KBM-7 (cell line): ENCODE data around the gene ARHGAP4.

ENCODE experiments used
- DNase-seq: peaks from one replicate; pipeline ENCODE4 v3.0.0-alpha.2; 2015
- in situ Hi-C: fragments of 300-500 bp; cut with MboI; formaldehyde crosslinking; loops from 2 replicates; pipeline ENCODE4 v1.14.3; 2020; ENCODE audit warnings: low sequenced_read_pairs, low pct_unique_long_range_greater_than_20kb, mixed read lengths

ARHGAP4 gene

DNA sequence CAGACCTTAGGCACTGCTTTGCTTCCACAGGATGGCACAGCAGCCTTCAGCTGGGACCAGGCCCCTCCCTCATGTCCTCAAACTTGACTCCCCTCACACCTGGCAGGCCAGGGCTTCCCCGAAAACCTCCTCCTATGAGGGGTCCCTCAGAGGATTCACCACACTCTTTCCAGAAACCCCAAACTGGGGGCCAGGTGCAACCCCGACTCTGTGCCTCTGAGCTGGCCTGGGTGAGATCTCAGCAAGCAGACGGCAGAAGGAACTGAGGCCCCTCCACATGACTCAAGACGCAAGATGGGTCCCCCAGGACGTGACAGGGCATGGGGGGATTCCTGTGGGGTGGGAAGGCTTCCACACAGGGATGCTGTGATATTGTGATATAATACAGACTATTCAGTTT, 39.3 kb upstream of the ARHGAP4 start:
- in situ Hi-C loops = no loop called here
- no peak for DNase-seq

DNA sequence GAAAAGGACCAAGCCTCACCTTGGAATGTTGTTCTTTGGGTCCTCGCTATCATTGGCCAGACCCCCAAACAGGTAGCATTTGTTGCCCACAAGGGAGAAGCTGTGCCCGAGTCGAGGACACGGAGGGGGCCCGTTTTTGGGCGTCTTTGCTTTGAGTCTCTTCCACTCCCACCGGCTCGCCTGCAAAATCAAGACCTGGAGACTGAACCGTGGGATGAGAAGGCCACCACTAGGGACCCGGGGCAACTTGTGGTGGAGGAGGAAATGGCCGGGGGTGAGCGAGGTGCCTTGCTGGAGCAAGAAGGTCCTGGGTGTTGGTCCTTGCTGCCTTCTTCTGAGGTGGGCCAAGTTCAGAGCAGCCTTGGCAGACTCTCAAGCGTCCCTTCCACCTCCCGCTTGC, 38.0 kb upstream of the ARHGAP4 start:
- in situ Hi-C loops = no loop called here
- no peak for DNase-seq

DNA sequence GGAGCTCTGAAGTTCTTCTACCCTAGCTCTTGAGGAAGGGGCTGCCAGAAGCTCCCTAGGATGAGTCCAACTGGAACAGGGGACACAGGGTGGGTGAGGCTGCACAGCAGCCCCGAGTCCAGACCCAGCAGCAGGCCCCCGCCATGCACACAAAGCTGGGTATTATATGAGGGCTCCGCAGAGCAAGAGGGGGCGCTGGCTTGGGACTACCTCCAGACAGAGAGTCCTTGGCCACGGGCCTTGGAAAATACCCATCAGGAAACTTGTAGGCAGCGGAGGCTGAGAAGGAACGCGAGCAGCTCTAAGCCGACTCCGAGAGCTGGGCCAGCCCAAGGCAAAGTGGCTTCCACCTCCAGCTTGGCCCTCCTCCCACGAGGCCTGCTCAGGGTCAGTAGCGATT, 37.5 kb upstream of the ARHGAP4 start:
- no peak for DNase-seq
- in situ Hi-C loops = no loop called here

DNA sequence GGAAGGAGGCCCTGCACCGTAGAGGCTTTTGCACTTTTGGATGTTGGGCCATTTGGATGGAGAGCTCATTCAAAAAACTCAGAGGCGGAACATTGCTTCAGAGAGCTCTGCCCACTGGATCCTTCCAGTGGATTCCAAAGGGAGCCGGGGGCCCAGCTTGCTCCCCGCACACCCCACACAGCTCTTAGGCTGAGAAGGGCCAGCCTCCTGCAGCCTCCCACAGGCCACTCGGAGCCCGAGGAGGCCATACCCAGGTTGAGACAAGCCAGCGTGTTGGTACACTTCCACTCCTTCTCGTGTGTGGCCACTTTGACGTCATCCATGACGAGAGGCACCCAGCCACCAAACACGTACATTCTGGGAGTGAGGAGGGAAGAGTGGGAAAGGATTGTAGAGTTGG, 35.2 kb upstream of the ARHGAP4 start:
- in situ Hi-C loops = no loop called here
- DNase-seq = no peak

DNA sequence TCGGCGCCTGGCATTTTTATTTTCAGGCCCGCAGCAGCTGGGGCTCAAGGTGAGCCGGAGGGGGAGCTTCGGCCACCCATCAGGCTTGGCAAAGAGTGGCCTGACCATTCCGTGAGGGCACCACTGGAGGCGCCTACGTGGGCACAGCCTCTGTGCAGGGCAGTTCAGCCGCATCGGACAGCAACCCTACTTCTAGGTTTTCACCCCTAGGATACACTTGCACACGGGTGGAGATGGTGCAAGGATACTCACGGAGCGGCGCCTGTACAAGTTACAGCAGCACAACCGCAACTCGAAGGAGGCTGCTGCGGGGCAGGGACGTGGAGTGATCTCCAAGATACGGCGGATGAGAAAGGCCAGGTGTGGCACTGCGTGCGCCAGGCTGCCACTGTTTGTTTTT, 34.7 kb upstream of the ARHGAP4 start:
- DNase-seq = no peak

DNA sequence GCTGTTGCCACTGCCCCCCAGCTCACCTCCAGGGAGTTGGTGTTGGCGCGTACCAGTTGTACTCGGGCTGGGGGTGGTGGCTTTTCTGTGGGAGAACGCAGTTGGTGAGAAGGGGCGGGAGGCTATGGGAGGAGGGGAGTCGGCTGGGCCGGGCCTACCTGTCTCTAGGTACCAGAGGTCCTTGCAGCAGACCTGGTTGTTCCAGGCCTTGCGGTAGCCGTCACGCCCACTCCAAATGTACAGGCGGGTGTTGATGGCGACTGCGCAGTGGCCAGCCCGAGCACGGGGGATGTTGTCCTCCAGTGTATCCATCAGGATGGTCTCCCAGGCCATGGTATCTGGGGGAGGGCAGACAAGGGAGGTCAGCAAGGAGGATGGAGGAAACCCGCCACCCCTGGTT, 34.0 kb upstream of the ARHGAP4 start:
- in situ Hi-C loops = no loop called here

More for the DNA sequence above, 34.7 kb upstream of the ARHGAP4 start:
- in situ Hi-C loops = no loop called here

DNA sequence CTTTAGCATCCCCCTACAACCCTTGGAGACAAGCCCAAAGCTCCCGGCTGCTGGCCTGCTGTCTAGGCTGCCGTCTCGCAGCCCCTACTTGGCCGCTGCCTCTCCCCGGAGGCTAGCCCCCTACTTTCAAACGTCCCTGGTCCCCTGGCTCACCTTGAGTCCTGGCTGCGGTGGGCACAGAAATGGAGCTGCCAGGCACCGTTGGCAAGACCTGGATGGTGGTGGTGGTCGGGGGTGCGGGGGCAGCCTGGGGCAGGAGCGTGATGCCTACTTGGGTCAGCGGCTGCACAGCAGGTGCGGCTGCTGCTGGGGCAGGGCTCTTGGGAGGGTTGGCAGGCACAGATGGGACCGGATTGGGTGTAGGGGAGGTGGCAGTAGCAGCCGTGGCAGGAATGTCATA, 33.6 kb upstream of the ARHGAP4 start:
- no peak for DNase-seq
- in situ Hi-C loops = no loop called here

More for the DNA sequence above, 34.0 kb upstream of the ARHGAP4 start:
- DNase-seq = no peak

DNA sequence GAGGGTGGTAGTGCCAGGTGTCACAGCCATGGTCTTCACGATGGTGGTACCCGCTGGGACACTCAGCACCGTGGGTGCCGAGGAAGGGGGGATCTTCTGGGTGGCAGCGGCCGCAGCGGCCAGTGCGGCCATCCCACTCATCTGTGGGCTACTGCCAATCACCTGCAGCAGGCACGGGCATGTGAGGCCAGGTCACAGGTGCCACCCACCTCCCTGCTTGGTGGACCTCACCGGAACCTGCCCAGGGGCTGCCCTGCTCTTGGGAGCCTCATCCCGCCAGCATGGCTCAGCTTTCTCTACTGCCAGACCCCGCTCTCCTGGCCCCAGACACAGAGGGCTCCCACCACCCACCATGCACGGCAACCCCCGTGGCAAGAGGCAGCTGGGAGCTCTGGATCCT, 32.5 kb upstream of the ARHGAP4 start:
- in situ Hi-C loops = no loop called here

DNA sequence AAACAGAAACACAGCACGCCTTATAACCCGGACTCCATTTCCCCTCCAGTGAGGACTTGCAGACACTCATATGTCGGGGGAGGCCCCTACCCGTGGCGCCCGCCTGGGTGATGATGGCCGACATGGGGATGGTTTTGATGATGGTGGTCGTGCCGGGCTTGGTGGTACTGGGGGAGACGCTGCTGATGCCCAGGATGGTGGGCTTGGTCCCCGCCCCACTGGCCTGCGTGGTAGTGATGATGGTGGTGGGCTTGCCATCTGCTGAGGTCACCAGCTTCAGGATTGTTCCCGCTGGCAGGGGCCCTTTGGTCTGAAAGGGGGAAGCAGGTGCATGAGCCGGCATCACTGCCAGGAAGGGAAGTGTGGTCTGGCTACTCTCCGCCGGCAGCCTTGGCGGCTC, 31.2 kb upstream of the ARHGAP4 start:
- in situ Hi-C loops = no loop called here

More for the DNA sequence above, 32.5 kb upstream of the ARHGAP4 start:
- DNase-seq = no peak

DNA sequence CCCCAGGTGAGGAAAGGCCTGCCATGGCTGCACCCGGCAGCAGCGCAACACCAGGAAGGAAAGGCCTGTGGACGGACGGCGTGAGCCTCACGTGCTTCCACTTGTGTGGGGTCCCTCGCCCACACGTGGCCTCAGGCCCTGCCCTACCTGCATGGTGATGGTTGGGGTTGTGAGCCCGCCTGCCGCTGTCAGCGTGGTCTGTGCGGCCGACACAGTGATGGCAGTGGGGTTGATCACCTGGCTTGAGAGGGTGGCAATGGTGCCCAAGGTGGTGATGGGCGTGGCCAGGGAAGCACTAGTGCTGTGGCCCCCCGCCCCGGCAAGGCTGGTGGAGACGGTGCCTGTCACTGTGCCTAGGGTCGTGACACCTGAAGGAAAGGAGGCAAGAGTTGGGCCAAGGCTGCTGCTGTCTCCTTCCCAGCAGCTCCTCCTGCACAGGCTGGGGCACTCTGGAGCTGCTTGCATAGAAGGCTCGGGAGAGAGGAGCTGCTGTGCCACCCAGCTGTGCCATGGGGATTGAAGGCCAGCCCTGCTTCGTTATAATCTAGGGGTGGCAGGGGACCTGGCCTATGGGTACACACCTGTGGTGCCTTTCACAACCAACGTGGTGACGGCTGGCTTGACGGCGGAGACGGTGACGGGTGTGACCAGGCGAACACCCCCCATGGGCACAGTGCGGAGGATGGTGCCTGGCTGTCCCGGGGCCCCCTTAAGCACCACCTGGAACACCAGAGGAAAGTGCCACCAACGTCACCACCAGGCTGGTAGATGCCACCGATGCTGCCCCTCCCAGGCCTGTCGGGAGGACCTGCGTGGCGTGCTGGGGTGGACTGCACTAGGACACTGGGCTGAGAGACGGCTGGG, 30.2 kb upstream of the ARHGAP4 start:
- in situ Hi-C loops = no loop called here
- no peak for DNase-seq

More for the DNA sequence above, 31.2 kb upstream of the ARHGAP4 start:
- DNase-seq = no peak

DNA sequence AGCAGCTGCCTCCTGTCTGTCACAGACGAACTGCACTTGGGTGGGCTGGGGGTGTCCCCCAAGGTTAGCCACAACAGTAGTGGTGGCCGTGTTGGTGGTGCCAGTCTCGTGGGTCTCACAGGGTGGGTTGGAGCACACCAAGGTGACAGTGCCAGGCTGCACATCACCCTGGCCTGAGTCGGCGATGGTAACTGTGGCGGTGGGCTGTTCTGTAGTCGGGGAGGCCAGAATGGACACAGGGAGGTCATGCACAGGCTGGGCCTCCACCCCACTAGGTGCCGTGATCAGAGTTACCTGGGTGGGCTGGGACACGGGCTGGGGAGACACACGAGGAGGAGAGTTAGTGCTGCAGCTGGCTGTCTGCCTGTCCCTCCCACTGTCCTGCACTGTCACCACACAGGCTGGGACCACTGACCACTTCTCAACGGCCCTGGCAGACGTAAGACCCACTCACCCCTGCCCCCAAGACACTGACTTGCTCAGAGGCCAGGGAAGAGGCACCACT, 29.2 kb upstream of the ARHGAP4 start:
- in situ Hi-C loops = no loop called here

DNA sequence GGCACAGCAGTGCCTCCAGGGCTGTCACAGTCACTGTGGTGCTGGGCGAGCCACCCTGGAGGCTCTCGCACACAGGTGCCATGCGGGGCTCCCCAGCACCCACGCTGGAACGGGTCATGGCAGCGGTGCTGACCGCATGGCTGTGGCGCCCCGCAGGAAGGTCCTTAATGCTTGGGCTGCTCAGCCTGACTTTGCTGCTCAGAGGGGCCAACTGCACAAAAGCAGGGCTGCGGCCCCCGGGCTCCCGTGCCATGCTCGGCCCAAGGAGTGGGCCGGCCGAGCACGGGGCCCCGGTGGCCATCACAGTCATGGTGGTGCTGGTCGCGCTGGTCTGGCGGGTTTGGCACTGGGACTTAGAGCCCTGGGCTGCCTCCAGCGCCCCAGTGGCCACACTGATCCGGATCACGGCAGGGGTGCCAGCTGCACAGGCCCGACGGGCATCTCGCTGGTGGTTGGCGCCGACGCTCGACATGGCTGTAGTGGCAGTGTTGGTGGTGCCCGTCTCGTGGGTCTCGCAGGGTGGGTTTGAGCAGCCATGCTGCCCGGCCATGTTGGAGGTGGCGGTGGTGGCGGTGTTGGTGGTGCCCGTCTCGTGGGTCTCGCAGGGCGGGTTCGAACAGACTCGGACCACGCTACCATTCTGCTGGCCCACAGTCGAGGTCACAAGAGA, 28.6 kb upstream of the ARHGAP4 start:
- in situ Hi-C loops = no loop called here
- no peak for DNase-seq

More for the DNA sequence above, 29.2 kb upstream of the ARHGAP4 start:
- DNase-seq = no peak

DNA sequence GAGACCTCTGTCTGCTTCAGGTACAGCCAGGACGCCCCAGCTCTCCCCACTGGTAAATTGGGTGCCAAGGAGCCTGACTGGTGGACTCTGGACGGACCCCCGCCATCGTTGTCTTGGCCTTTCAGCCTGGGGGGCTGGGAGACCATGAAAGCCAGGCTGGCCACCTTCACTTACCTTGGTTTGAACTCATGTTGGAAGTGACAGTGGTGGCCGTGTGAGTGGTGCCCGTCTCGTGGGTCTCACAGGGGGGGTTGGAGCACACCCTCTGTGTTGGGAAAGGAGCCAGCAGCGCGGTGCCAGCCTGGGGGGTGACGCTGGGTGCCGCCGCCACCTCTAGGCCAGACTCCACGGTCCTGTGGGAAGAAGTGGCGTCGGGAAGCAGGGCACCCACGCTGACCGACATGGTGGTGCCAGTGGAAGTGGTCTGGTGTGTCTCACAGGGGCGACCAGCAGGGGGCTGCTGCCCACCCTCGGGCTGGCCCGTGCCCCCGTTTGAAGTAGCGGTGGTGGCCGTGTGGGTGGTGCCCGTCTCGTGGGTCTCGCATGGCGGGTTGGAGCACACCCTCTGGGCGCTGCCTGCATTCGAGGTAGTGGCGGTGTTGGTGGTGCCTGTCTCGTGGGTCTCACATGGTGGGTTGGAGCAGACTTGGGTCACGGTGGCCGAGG, 28.0 kb upstream of the ARHGAP4 start:
- no peak for DNase-seq
- in situ Hi-C loops = no loop called here

DNA sequence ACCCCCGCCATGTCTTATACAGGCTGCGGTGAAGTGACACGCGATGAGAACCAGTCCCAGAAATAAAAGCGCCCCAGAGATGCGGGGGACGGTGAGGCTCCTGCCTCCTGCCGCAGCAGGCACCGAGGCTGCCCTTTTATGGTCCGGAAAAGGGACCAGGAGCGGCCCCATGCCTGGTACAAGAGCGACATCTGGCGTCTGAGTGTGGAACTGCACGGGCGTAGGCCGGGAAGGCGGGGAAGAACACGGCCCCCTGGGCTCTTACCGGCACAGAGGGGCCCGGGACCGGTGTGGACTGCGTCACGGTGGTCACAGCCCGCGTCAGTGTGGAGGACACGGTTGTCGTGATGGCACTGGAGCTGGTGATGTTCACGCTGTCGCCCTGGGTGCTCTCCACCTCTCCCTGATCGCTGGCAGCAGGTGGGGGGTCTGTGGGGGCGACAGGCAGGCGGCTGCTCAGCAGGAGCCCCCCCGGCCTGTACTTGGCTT, 27.3 kb upstream of the ARHGAP4 start:
- peak; percentile 86 for DNase-seq
- in situ Hi-C loops = no loop called here

DNA sequence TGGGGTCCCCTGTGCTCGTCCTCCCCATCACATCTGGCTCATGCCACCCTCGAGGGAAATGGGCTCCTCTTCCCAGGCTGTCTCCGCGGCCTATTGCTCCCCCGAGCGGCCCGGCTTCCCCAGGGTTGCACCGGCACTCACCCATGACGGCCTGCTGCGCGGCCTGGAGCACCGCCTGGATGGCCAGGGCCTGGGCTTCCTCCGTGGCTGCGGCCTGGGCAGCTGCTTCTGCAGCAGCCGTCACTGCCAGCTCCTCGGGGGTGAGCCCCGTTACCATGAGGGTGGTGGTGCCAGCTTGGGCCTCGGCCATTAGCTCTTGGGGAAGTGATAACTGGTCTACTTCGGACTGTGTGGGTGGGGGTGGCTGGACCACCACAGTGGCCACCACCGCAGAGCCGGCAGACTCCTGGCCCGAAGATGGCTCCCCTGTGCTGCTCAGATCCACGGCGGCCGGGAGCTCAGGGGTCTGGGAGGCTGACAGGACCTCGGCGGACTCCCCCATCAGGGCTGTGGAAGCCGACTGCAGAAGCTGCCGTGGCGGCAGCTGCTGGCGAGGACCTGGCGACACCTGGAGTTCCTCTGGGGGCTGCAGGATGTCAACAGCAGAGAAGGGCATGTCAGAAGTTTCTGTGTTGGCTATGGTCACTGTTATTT, 26.4 kb upstream of the ARHGAP4 start:
- in situ Hi-C loops = no loop called here
- no peak for DNase-seq

DNA sequence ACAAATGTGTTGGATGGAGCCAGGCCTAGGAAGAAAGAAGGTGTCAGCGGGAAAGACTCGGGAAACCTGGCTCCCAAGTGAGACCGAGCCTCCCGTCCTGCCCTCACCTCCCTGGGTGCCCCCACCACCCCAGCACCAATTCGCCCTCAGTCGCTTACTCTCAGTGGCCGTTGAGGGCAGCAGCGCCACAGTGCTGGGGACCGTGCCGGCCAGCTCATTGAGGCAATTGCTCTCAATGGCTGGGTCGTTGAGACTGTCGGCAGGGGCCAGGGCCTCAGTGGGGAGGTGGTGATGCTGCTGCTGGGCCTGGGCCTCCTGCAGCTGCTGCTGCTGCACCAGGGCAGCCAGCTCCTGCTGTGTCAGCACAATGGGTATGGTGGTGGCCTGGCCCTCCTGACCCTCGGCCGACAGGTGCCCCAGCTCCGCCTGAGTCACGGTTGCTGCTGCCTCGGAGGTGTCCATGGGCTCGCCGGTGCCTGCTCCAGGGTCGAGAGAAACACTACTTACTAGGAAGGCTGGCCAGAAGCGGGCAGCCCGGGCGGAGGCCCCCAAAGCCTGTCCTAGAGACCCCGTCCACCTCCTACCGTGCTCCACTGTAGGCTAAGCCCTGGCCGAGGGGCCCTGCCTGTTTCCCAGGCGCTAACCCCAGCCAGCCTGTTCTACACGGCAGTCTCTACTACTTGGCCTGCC, 25.8 kb upstream of the ARHGAP4 start:
- in situ Hi-C loops = no loop called here
- DNase-seq = no peak

DNA sequence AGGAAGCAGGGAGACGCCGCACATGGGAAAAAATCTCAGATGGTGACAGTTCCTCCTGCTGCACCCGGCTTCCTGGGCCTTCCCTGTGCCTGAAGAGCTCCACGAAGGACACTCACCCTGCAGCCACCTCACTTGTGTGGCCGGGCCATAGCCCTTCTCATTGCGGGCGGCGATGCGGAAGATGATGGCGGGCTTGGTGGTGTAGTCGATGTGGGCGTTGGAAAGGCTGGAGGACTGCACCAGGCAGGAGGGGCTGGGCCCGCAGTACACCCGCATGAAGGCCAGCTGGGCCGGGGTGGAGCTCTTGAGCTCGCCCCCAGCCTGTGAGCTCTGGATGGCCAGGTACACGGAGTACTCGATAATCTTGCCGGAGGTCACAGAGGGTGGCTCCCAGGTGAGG, 24.1 kb upstream of the ARHGAP4 start:
- in situ Hi-C loops = no loop called here
- DNase-seq = no peak

DNA sequence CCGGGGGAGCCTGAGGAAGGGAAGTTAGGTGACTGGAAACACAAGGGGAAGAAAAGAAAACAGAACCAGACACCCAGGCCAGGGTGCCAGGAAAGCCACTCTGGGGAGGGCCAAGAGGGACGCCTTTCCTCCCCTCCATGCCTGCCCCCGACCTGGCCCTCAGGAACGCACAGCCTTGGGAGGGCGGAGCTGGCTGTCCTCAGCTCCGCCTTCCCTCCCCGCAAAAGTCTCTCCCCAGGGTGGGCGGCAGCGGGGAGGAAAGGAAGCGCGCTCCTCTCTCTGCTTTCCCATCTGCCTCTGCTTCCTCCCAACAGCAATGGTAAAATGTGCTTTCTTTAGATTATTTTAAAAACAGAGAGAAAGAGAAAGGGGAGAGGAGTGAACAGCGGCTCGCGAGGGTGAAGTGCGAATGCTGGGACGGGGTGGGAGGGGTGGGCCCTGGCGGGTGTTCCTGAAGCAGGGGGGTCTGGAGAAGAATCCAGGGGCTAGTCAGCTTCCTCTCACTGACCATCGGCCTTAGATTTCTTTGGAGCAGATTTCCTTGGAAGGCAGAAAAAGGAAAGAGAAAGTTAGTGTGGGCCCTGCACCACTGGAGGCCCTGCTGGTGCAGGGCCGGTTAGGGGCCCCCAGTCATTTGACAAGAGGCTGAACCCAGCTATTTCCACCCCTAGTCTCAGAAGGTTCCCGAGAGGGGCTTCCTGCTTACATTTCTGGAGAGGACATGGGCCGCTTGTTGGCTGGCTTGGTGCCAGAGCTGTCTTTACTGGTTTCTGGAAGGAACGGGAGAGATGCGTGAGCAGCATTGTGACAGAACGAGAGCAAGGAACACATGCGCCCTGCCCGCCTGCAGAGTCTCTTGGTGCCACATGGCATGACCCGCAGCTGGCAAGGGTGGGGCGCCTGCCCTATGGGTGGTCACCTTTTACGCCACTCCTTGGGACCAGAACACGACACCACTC, 23.1 kb upstream of the ARHGAP4 start:
- in situ Hi-C loops = no loop called here
- no peak for DNase-seq
